NCI-H2171 treated with DMSO at 0.1 percent for 48 hours (cell line): ENCODE results near the gene PSMB2.

Source experiments
- DNase-seq: peaks from one replicate; lab custom pipeline; 2025; lab: John Stamatoyannopoulos, UW

Gene PSMB2

DNA sequence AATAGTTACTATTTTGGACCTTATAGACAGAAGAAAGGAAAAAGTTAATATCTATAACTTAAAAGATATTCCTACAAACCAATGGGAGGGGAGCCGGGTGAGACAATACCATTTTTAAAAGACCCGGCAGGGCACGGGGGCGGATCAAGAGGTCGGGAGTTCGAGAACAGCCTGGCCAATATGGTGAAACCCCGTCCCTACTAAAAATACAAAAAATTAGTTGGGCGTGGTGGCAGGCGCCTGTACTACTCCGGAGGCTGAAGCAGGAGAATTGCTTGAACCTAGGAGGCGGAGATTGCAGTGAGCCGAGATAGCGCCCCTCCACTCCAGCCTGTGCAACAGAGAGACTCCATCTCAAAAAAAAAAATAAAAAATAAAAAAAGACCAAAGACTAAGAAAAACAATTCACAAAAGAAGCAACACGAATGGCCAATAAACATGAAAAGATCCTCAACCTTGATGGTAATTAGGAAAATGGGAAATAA is 1.2 kb upstream of the PSMB2 start:
- peak; percentile 51 for DNase-seq

DNA sequence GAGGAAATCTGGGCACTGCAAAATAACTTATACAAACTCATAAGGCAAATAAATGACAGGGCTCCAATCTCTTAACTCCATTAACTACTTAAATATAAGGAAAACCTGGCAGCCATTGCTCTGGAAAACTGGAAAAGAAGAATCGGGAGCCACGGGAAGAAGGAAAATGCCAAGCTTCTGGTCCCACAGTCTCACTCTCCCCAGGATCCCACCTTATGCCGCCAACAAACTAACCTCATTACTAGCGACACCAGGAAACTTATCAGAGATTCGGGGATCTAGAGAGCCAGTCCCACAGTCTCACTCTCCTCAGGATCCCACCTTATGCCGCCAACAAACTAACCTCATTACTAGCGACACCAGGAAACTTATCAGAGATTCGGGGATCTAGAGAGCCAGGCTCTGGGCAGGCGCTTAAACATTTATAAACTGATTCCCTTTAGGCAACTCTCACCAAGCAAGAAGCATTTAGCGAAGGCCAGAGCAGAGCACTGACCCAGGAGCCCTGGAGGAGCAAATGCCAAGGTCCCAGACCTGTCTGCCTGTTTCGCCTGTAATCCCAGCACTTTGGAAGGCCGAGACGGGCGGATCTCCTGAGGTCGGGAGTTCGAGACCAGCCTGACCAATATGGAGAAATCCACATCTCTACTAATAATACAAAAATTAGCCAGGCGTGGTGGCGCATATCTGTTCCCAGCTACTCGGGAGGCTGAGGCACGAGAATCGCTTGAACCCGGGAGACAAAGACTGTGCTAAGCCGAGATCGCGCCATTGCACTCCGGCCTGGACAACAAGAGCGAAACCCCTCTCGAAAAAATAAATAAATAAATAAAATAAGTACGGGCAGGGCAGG is 720 bp downstream of the PSMB2 start:
- DNase-seq: no peak

DNA sequence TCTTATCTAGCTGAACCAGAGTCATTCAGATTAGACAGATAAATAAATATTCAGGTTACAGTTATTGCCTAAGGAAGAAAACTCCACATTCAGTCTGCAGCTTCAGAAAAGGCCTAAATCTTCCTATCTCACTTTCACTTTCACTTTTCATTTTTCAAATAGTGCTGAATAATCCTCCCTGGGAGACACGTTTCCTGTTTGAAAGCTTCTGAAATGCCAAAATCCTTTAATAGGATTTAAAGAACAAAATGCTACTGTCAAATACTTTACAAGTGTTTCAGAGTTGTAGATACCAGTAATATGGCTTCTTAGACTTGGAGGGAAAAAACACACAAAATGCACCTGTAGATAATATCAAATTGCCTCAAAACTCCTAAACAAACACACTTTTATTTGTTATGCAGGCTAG is 3.9 kb downstream of the PSMB2 start:
- DNase-seq: no peak

DNA sequence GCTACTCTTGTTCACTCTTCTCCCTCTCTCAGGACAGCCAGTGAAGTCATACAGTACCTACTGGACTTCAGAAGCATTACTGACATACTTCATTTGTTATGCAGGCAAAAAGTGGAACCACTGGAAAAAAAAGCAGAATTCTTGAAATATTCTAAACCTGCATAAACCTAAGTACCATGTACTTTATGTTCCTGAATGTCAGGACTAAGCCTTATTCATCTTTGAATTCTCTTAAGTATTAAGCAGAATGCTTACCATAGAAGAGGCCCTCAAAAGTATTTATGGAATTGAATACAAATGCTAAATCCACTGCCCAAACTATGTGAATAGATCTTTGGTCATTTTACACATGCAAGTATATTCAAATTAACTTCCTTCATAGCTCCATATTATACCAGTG is 7.8 kb downstream of the PSMB2 start:
- no peak for DNase-seq

DNA sequence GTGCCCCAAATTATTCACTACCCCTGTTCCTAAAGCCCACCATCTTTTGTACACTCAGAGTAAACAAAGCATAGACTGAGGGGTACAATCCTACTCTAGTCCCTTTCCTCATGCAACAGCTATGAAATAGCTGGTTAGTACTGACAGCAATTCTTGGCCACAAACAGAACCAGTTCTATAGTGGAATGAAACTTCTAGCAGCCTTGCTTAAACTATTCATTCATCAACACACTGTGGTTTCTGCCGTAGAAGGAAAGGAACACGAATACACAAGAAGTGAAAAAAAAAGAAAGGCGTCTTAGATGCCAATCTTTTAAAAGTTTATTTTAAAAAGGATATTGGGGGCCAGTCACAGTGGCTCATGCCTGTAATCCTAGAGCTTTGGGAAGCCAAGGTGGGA is 9.9 kb downstream of the PSMB2 start:
- DNase-seq: no peak

DNA sequence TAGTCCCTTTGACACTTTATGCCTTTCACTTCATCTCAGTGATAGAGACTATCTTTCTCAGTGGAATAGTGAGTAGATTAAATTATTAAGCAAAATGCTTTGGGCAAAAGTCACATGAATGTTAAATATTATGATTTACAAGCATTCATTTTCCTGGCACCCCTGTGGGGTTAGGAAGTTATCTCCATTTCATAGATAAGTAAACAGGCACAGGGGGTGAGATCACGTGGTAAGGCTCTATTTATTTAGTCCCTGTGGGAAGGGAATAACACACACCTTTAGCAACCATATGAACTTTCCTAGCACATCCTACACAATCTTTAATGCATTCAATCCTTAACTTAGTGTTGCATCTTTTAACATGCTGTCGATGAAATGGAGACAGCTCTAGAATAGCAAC is 12.3 kb downstream of the PSMB2 start:
- DNase-seq: no peak

DNA sequence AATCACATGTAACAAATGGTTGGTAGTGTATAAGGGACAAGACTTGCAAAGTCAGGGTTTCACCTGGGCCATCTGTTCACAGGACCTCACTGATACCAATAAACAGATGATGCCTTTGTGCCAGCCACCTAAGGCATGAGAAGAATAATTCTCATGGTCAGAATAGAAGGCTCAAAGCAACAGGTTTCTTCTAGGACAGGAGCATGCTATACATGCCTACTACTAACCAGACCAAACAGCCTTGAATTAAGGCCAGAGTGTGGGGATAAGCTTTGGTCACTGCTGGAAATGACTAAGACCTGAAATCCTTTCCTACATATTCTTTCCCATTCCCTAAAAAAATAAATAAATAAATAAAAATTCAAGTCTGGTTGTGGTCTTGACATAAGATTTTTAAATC is 17.5 kb downstream of the PSMB2 start:
- DNase-seq: no peak

DNA sequence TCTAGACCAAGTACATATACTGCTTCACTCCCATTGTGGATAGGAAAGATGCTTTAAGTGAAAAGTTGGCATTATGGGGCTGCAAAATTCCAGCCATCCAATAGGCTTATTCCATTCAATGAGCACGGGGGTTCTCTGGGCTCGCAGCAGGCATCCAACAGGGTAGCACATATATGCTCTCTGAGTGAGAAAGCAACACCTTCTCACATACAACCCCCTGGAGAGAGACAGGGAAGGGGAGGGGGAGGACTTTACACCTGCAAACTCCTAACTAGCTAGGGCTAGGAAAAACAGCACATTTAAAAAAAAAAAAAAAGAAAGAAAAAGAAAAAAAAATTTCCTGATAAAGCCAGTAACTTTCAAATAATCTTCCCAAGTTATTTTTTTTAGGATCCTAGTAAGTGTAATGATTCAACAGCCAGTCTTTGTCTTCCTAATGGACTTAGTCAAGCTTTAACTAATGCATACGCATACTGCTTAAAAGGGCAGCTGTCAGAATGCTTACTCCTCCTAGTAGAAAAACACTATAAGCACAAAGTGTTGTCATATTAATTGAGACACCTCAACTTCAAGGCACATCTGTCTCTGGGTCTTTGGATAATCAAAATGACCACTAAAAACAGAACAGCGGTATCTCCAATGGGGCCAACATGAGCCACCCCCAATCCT is 18.7 kb downstream of the PSMB2 start:
- peak; percentile 84 for DNase-seq

DNA sequence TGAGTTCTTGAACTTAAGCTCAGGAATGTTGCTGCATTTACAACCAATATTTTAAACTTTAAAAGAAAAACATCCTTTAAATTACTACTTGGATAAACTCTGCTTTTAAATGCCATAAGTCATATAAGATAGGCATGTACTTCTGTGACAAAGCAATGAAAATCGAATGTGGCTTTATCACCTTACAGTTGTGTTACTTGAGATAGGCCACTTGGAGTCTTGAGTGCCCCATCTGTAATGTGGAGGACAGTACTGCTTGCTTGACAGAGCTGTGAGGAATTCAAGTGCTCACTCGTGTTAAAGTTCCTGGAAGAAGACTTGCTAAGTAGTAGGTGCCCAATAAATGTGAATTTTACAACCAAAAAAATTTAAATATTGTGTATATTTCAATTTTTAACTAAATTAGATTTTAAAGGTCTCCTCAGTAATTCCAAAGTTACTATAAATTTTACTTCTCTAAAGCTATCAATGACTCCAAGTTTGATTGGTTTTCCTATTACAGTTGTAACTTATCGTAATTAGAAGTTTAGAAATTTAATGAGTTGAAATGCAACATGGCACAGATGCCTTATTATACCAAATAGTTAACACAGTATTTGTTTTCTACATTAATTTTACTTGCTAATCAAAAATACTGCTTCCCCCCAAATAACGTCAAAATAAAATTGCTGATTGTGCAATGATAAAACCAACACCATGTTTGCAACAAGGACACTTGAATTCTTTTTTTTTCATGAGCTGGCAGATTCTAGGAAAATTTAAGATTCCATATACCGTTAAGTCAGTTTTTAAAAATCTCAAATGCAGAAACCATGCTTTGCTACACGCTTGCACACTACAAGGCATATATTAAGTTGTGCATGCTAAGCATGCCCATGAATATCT is 21.8 kb downstream of the PSMB2 start:
- DNase-seq: no peak

DNA sequence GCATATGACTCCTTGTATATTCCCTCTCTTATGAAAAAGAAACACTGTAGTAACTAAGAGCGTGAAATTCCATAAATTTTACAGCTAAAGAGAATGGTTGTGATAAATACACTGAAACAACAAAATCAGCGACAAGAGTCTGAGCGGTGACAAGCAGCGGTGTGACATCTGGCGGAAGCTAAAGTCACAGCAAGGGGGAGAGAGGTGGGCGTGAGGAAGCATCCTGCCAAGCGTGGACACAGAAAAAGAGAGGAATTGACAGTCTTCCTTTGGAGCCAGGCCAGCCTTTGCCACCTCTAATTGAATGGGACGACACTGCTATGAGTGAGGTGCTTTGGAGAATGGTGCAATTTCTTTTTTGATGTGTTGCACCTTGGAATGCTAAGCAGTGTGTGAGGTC is 25.9 kb downstream of the PSMB2 start:
- DNase-seq: peak; percentile 16

DNA sequence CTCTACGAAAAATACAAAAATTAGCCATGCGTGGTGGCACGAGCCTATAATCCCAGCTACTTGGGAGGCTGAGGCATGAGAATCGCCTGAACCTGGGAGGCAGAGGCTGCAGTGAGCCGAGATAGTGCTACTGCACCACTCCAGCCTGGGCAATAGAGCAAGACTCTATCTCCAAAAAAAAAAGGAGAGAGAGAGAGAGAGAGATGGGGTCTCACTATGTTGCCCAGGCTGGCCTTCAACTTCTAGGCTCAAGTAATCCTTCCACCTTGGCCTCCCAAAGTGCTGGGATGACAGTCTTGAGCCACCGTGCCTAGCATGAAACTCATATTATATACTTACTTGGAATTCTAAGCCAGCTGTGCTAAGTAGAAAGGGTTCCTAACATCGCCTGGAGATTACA is 29.7 kb downstream of the PSMB2 start:
- DNase-seq: no peak

DNA sequence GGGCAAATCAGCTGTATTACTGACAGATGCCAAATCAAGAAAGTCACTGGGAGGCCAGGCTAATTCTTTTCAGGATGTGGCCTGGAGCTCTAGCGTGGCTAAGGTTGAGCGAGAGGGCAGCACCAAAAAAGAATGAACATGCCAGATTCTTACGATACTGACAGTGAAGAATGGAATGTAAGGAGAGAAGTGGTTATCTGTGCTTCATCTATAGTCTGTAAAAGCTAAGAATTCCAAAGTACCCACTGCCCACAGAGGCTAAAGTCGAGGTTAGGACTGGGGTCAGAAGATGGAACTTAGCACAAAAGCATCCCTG is 35.5 kb downstream of the PSMB2 start:
- no peak for DNase-seq

DNA sequence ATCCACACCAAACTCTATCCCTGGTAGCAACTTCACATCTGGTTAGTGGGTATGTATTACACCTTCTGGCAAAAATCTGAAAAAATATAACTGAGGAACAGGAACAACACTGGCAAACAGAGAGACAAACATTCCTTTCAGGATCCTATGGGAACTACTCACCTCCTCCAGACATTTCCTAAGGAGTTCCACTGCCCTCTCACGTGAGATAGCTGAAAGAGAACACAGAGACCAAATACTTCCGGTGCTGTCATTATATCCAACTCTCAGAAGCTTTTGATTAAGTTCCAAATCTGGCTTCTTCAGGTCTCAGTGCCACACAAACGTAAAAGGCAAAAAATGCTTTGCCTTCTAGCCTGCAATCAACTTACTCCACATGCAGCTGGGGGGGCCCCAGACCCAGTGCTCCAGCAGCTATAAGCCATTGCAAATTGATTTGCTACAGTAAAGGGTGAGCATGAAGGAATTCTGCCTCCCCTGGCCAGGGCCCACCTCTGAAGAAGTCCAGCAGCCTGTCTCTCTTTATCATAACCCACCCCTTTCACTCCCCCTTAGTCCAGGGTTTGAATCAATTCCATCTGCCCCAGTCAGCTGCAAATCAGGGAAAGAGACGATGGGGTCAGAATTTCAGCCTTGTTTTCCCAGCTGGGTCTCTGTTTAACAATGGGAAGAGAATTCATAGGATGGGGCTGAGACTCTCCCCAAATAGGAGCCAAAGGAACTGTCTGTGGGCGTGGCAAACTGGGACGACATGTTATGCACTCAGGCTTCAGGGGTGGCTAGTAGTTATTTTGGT is 36.1 kb downstream of the PSMB2 start:
- DNase-seq: no peak

DNA sequence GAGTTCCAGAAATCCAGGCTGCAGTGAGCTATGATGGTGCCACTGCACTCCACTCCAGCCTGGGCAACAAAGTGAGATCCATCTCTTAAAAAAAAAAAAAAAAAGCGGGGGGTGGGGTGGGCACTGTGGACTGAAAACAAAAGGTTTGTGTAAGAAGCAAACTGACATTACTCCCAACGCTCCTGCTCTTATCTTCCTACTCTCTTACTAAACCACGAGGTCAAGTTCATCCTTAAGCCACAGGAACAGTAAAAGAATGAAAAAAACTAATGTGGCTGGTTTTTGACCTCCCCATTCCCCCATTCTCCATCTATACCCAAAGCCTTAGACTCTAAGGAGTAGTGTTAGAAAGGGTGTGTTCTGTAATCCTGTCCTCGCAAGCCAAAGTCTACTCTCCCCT is 37.4 kb downstream of the PSMB2 start:
- DNase-seq: no peak

DNA sequence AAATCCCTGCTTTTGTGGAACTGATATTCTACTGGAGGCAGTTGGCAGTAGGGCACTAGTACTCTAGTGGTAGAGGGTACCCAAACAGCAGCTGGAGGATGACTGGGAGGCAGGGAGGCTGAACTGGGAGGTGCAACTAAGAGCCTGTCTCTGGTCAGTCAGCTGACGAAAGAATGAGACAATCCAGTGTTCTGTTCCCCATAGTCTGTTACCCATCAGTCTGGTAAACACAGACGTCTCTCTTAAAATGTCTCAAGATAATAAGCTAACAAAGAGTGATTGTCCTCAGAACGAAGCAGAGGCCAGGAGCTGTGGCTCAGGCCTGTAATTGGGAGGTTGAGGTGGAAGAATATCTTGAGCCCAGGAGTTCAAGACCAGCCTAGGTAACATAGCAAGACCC is 37.9 kb downstream of the PSMB2 start:
- no peak for DNase-seq

DNA sequence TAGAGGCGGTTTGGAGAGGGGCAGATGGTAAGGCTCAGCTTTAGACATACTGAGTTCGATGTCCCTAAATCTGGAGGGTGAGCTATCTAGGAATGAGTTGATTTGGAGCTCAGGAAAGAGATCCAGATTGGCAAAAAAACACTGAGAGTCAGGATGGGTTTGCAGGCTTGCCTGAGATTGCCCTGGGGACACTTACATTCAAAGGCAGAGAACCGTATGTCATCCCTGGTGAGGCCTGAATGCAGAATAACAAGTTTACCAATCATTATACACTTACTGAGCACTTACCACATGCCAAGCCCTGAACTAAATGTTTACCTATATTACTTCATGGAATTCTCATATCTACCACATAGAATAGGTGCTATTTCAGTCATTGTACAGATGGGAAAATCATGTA is 40.7 kb downstream of the PSMB2 start:
- peak; percentile 87 for DNase-seq

DNA sequence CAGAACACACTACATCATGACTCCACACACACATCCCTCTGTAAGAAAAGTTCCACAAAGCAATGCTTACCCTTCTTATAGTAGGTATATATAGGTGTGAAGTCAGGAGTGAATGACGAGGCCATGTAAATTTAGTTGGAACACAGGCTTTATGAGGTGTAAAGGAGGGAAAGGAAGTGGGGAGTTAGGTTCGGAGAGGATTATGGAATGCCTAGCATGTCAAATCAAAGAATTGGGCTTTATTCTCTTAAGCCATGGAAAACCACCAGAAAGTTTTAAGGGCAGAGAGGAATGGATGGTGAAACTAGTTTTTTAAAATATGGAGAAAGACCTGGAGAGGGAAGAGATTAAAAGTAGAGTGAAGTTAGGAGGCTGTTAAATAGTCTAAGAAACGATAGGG is 41.9 kb downstream of the PSMB2 start:
- DNase-seq: no peak

DNA sequence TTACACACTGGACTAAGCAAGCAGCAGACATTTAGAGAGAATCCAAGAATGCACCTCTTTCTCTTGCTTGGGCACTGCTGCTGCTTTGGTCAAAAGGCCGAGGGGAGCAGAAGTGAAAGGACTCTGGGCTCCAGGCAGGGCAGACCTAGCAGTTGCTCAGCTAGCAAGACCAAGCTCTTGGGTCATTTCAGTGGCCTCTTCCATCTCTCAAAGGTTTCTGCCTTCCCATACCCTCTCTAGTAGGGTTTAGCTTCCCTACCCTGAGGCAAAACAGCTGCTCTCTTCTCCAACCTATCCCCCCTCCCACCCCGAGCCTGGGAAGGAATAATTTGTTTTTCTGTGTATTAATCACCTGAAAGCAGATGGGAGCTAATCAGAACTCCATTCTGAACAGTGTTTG is 42.4 kb downstream of the PSMB2 start:
- no peak for DNase-seq

DNA sequence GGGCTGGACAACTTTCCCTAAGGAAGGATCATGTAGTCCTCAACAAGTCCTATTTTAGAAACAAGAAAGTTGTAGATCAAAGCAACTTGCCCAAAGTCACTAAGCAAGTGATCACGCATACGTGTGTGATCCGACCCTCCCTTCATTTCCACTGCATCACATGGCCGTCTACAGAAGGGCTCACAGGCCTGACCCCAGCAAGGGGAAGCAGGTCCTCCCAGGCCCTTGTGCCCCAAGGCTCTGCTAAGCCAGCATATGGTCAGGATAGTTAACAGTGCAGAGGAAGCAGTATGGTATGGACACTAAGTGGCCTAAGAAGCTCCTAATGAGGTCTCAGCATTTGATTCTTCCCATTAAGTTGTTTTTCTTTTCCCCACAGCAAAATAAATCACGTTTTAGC is 43.5 kb downstream of the PSMB2 start:
- no peak for DNase-seq

DNA sequence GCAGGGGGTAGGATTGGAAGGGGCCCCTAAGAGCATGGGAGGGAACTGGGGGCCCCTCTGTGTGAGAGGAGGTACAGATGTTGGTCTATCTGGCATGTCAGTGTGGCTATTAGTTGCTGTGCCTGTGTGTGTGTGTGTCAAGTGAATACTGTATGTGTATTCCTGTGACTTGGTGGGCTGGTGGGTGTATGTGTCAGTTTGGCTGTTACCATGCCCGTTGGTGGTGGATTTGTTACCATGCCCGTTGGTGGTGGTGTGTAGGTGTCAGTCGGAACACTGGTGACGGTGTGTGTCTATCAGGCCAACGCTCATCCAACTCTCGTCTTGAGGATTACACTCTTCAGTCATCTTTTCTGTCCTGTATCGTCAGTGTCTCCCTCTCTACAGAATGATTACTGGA is 45.6 kb downstream of the PSMB2 start:
- no peak for DNase-seq

DNA sequence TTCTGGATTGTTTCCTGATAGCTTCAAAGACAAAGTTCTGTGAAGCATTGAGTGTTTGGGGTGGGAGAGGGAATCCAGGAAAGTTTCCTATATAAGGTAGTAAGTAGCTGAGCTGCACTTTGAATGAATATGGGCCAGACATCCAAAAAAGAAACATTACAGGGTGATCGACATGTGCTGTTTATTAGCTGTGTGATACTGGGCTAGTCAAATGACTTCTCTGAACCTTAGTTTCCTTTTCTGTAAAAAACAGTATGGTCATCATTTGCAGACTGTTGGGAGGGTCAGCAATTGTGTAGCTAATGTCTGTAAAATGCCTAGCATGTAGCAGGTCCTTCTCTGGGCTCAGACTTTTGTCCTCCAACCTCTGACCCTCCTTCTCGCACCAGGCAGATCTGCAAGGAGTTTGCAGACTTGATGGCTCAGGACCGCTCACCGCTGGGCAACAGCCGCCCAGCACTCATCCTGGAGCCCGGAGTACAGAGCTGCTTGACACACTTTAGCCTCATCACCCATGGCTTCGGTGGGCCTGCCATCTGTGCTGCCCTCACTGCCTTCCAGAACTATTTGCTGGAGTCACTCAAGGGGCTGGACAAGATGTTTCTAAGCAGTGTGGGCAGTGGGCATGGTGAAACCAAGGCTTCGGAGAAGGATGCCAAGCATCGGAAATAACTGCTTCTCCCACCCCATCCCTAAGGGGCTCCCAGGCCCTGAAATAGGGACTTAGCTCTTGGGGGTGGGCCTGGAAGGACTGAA is 47.1 kb downstream of the PSMB2 start:
- no peak for DNase-seq
